H1 (cell line): ENCODE results near the gene PHC2.

ENCODE experiments used
- CTCF ChIP-seq, 3 experiments: IDR thresholded peaks; 1 replicate in 2 of 3; 2 replicates in 1 of 3; pipeline versions ENCODE4 v1.5.1 to v1.6.1; 2011; ENCODE audit warnings: low read length in 3 of 3, mild to moderate bottlenecking in 3 of 3, inconsistent platforms in 2 of 3, low read depth in 1 of 3, moderate library complexity in 1 of 3; ENCODE audit not compliant: insufficient read depth in 1 of 3; ENCODE audit errors: control extremely low read depth in 1 of 3
- NANOG ChIP-seq: IDR thresholded peaks from 2 replicates; pipeline ENCODE4 v1.6.1; 2011; ENCODE audit warnings: low read length, low read depth, mild to moderate bottlenecking, inconsistent platforms; ENCODE audit not compliant: insufficient read depth, poor library complexity, severe bottlenecking
- PHF8 ChIP-seq: fragments of 200-600 bp; sonication (generic); conservative IDR thresholded peaks from 2 replicates; pipeline ENCODE4 v1.7.1; 2012; ENCODE audit warnings: low read depth, mild to moderate bottlenecking, inconsistent platforms, low read length, moderate library complexity
- POLR2A ChIP-seq, 2 experiments: IDR thresholded peaks; 1 replicate in 1 of 2; 2 replicates in 1 of 2; pipeline ENCODE4 v1.6.1; 2011; ENCODE audit warnings: low read depth in 2 of 2, low read length in 2 of 2, mild to moderate bottlenecking in 2 of 2; ENCODE audit errors: control extremely low read depth in 1 of 2
- POLR2AphosphoS5 ChIP-seq: IDR thresholded peaks from 2 replicates; pipeline ENCODE4 v1.6.1; 2011; ENCODE audit warnings: low read depth, low read length
- RAD21 ChIP-seq, 2 experiments: IDR thresholded peaks in 1 of 2; conservative IDR thresholded peaks in 1 of 2; 2 replicates each; pipeline ENCODE4 v1.6.1; 2011; ENCODE audit warnings: low read depth in 2 of 2, low read length in 2 of 2, improper control_type of control experiment in 1 of 2, inconsistent platforms in 1 of 2, mild to moderate bottlenecking in 1 of 2, moderate library complexity in 1 of 2
- RFX5 ChIP-seq: IDR thresholded peaks from 2 replicates; pipeline ENCODE4 v1.6.1; 2011; ENCODE audit warnings: low read depth, low read length, improper control_type of control experiment, borderline replicate concordance
- SP2 ChIP-seq: IDR thresholded peaks from 2 replicates; pipeline ENCODE4 v1.6.1; 2012; ENCODE audit warnings: mild to moderate bottlenecking, low read length, inconsistent platforms
- SRF ChIP-seq: IDR thresholded peaks from 2 replicates; pipeline ENCODE4 v1.6.1; 2011; ENCODE audit warnings: mild to moderate bottlenecking, low read depth, low read length, moderate library complexity

DNA sequence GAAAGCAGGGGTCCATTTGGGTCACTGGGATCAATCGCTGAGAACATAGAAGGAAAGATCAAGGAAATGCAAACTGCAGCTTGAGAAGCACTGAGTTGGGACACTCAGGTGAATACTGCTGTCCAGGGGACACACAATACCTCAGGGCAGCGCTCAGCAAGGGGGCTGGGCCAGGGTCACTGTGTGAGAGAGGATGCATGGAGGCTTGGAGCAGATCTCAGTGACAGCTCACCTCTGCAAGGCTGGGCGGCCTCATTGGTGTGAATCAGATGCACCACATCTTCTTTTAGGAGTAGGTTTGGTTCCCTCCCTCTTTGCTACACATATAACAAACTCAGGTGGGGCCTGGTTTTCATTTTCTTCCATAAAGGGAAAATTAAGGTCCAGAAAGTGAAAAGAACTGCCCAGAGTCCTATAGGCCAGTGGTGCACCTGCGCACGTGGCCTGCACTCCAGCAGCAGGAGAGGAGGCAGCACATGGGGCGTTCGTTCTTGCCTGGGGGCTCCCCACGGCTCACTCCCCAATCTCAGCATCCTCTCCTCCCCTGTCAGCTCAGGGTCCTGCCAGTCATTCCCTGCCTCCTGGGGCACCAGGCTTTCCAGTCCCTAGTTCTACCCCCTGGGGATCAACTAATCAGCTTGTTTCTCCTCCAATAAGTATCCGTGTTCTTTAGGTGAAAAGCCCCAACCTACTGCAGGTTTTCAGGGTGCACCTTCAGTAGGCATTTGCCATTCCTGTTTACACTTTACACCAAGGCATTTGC lies 111.5 kb downstream of the PHC2 start:
- no peak for TF ChIP-seq SRF
- TF ChIP-seq PHF8 = no peak
- no peak for TF ChIP-seq RAD21 (IDR thresholded peaks at IDR 0.05 in 1 of 2, conservative IDR thresholded peaks at IDR 0.05 in 1 of 2; ENCODE audit: low read depth in 2 of 2, low read length in 2 of 2)
- TF ChIP-seq CTCF (IDR thresholded peaks at IDR 0.05; ENCODE audit: control extremely low read depth in 1 of 3, insufficient read depth in 1 of 3, low read depth in 1 of 3, low read length in 3 of 3) = no peak
- no peak for TF ChIP-seq POLR2AphosphoS5
- TF ChIP-seq NANOG = no peak
- no peak for TF ChIP-seq RFX5
- no peak for TF ChIP-seq SP2
- no peak for TF ChIP-seq POLR2A (IDR thresholded peaks at IDR 0.05; ENCODE audit: control extremely low read depth in 1 of 2, low read depth in 2 of 2, low read length in 2 of 2)
